Motor neuron (in vitro differentiated cells): ENCODE data around the gene FBXW4. TPM values are rescaled to one million over a fixed set of nuclear protein-coding genes. Genes with fewer than 3 reads are reported as not detected.

Experiments used
- ATAC-seq, 8 experiments: fragments of 200-7000 bp; cut with Tn5 transposase; replicated peaks in 6 of 8; 2 replicates each; pipeline ENCODE4 v1.8.0; 2021; ENCODE audit warnings: mild to moderate bottlenecking in 8 of 8, moderate library complexity in 8 of 8
- H3K27ac ChIP-seq, 2 donors: fragments of 250-450 bp; sonication (Bioruptor Pico); 2 replicates each; pipeline ENCODE4 v1.9.0; 2021; ENCODE audit warnings: antibody characterized with exemption in 2 of 2, mild to moderate bottlenecking in 2 of 2, moderate library complexity in 1 of 2
- H3K4me1 ChIP-seq, 2 donors: fragments of 250-450 bp; sonication (Bioruptor Pico); replicated peaks in 1 of 2; 2 replicates each; pipeline ENCODE4 v1.6.1; 2021; ENCODE audit warnings: antibody characterized with exemption in 2 of 2, mild to moderate bottlenecking in 2 of 2, moderate library complexity in 1 of 2
- H3K4me3 ChIP-seq, 5 donors: fragments of 250-450 bp; sonication (Bioruptor Pico); 2 replicates each; pipeline ENCODE4 v1.9.0; 2021; ENCODE audit warnings: antibody characterized with exemption in 5 of 5, mild to moderate bottlenecking in 5 of 5, moderate library complexity in 4 of 5
- WGBS, 10 experiments: fragments of 450-650 bp; shearing (Covaris generic); methylation state at CpG; one replicate each; pipeline ENCODE4 v1.0.0; 2022; 5-methylcytosine and 5-hydroxymethylcytosine counted together
- in situ Hi-C, 9 experiments: fragments of 400-800 bp; cut with MboI; loops; one replicate each; pipeline ENCODE4 v1.15.0; 2021; ENCODE audit warnings: low sequenced_read_pairs in 9 of 9, low pct_unique_long_range_greater_than_20kb in 2 of 9; ENCODE audit not compliant: unreplicated experiment in 9 of 9
- total RNA-seq, 8 experiments: library from RNA; unstranded; fragments of 300-600 nt; gene quantifications; 2 replicates each; pipeline versions ENCODE4 v1.2.3 to v1.2.4, GENCODE V29; 2022

FBXW4 gene
- total RNA-seq, 8 experiments from 2014 or later = 17.9 to 35.8 (median 24.0) TPM

DNA sequence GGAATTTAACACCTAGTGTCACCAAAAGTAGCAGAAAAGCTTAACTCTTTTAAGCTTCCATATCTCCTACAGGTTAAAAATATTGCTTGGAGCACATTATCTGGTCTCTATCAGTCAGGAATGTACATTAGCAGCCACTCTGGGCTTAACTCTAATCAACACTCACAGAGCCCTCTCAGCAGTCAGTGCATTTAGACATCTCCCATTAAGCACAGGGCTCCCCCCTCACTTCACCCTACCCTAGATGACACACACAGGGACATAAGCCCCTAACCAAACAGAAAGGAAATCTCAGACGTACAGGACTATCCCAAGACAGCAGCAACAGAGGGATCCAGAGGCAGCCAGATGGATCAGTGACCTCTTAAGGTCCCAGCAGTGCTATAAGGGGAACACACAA, 26.4 kb downstream of the FBXW4 start:
- Histone ChIP-seq H3K4me3 (no peak overlapping the region), H3K4me1 (peaks cover 0 to 14% of the 10 kb centered on the region in 2 donors), H3K27ac (no peak overlapping the region)
- ATAC-seq = no peak
- in situ Hi-C loops = no loop called here
- WGBS, 10 experiments = 38 to 86% (median 78%) methylated on average over 1 of the region's 1 CpG; no CpG with 5 or more reads in 7 of the 10 experiments

DNA sequence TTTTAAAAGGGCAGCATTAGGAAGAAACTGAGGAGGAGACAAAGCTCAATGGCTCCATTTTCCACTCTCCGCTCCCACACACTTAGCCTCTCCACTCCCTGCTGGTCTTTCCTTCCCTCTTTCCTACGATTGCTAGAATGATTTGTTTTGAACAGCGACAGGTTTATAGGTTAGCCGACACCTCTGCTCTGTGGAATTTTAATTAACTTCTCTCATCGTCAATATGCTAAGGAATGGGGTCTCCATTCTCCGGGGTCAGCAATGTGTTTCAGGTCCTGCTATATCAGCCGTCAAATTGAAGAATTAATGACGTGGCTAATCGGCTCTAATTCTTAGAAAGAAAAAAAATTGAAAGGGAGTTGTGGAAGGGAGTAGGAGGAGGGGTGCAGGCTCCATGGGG, 28.9 kb downstream of the FBXW4 start:
- no peak overlapping the region for H3K4me3 ChIP-seq
- in situ Hi-C loops = no loop called here
- H3K27ac ChIP-seq = no peak overlapping the region
- H3K4me1 ChIP-seq = peaks cover 0 to 17% of the 10 kb centered on the region in 2 donors
- peak in 3 of 8 experiments; percentile 10 to 77 (median 15) for ATAC-seq
- WGBS, 10 experiments = 23 to 71% (median 44%) methylated on average over 1 to 9 of the region's 9 CpGs; no CpG with 5 or more reads in 1 of the 10 experiments

- H3K27ac ChIP-seq = no peak overlapping the region
- ATAC-seq = no peak
- peaks cover 9 to 39% of the 10 kb centered on the region in 2 donors for H3K4me1 ChIP-seq
- 80 to 100% (median 94%) methylated on average over 1 of the region's 1 CpG; no CpG with 5 or more reads in 6 of the 10 experiments for WGBS, 10 experiments
- in situ Hi-C loops = no loop called here
- H3K4me3 ChIP-seq = no peak overlapping the region
These were observed 31.9 kb downstream of the FBXW4 start for GRCh38 chr10:101663097-101663496.

DNA sequence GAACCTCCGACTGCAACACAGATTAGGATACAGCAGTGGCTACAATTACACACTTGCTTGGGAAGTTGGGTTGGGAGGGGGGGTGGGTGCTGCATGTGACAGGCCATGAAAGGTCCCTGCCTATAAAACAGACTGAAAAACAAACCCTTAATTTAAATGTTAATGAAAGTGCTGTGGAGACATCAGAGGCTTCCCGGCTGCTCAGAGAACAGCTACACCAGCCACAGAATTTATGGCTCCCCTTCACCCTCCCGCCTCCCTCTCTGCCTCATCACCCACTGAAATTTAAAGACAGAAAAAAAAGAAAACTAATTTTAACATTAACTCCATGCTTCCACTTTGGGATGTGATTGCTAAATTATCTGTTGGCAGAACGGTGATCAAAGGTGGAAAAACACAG, 34.7 kb downstream of the FBXW4 start:
- 0 to 100% (median 40%) methylated on average over 1 to 3 of the region's 4 CpGs; no CpG with 5 or more reads in 3 of the 10 experiments for WGBS, 10 experiments
- in situ Hi-C loops = no loop called here
- no peak overlapping the region for H3K27ac ChIP-seq
- H3K4me1 ChIP-seq = peaks cover 9 to 28% of the 10 kb centered on the region in 2 donors
- H3K4me3 ChIP-seq = no peak overlapping the region
- peak in 5 of 8 experiments; percentile 88 to 97 (median 96) for ATAC-seq

DNA sequence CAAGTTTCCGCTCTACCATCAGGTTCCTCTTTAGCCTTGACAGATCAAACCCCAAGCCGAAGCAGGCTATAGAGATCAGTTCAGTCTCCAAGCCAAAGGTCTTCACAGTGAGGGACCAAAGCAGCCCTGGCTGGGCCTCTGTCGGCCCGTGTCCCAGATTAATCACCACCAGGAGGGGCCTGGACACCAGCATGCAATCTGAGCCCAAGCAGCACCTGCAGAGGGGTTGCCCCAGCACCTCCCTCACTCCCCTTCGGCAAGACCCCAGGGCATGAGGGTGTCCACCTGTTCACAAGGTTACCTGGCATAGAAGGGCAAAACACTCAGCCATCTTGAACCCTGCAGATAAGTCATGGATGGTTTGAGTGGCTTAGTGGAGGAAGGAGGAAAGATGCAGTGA, 36.0 kb downstream of the FBXW4 start:
- Histone ChIP-seq H3K27ac (no peak overlapping the region), H3K4me3 (no peak overlapping the region), H3K4me1 (peaks cover 9 to 25% of the 10 kb centered on the region in 2 donors)
- WGBS, 10 experiments = 60 to 93% (median 80%) methylated on average over 1 to 3 of the region's 5 CpGs; no CpG with 5 or more reads in 5 of the 10 experiments
- ATAC-seq = no peak
- in situ Hi-C loops = no loop called here

- Histone ChIP-seq H3K4me3 (no peak overlapping the region), H3K4me1 (peaks cover 14 to 29% of the 10 kb centered on the region in 2 donors), H3K27ac (no peak overlapping the region)
- in situ Hi-C loops = no loop called here
- WGBS, 10 experiments = 25 to 100% (median 90%) methylated on average over 1 to 2 of the region's 2 CpGs; no CpG with 5 or more reads in 5 of the 10 experiments
- peak in 3 of 8 experiments; percentile 30 to 92 (median 77) for ATAC-seq
These were observed 38.1 kb downstream of the FBXW4 start for GRCh38 chr10:101656890-101657289.

GRCh38 chr10:101655570-101655969, 39.4 kb downstream of the FBXW4 start:
- 34 to 93% (median 73%) methylated on average over 3 to 4 of the region's 6 CpGs; no CpG with 5 or more reads in 3 of the 10 experiments for WGBS, 10 experiments
- Histone ChIP-seq H3K4me3 (no peak overlapping the region), H3K27ac (no peak overlapping the region), H3K4me1 (peaks cover 24 to 34% of the 10 kb centered on the region in 2 donors)
- ATAC-seq = peak in 2 of 8 experiments; percentile 66 to 86
- in situ Hi-C loops = no loop called here

DNA sequence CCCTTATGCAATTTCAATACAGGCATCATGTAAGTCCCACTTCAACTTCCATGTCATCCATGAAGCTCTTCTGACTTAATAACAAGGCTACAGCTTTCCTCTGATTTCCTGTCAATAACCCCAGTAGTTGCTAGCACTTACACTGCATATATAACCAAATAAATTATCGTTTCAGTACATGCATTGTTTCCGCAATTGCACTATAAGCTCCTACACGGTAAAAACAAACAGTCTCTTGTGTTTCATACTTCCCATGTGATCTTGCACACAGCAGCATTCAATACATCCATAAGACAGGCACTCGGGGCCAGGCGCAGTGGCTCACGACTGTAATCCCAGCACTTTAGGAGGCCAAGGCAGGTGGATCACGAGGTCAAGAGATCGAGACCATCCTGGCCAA, 41.4 kb downstream of the FBXW4 start:
- ATAC-seq = no peak
- in situ Hi-C loops = no loop called here
- H3K4me3 ChIP-seq = no peak overlapping the region
- no peak overlapping the region for H3K27ac ChIP-seq
- 77 to 97% (median 95%) methylated on average over 4 to 8 of the region's 8 CpGs; no CpG with 5 or more reads in 5 of the 10 experiments for WGBS, 10 experiments
- peaks cover 21 to 25% of the 10 kb centered on the region in 2 donors for H3K4me1 ChIP-seq

DNA sequence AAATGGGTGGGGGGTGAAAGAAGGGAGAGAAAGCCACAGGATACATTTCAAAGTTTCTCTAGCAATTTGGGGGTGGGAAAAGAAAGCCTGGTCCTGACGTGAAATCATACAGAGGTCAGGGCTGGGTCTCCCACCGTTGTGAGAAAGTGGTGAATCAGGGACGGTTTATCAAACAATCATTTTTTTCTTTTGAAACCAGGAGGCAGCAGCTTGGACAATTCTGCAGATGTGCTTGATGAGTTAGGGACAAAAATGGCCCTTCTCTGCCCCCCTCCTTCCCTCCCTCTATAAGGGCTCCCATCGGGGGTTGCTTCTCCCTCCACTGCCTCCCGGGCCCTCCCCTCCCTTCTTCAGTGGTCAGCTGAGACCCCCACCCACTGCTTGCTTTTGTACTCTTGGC, 43.6 kb downstream of the FBXW4 start:
- Histone ChIP-seq H3K4me3 (no peak overlapping the region), H3K27ac (peak overlapping the region in 1 of 2 donors; percentile 84), H3K4me1 (peaks cover 21 to 25% of the 10 kb centered on the region in 2 donors)
- ATAC-seq = peak in 4 of 8 experiments; percentile 21 to 51 (median 46)
- in situ Hi-C loops = no loop called here
- WGBS, 10 experiments = 10% methylated on average over 2 of the region's 5 CpGs; no CpG with 5 or more reads in 9 of the 10 experiments

DNA sequence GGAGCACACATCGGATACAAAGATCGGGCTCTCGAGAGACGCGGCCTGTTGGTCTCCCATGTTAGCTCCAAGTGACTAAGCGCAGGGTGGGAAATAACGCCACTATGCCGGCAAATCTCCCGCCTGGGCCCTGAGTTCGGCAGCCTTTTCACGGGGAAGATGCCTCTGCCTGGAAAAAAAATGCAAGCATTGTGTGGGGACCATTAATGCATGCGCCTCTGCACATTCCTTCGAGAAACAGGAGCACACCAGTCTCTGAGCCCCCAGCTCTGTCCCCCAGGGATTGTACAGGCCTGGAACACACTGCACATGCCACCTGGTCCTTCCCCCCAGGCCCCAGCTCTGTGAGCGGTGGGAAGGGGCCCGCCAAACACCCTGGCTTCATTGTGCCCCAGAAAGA, 44.1 kb downstream of the FBXW4 start:
- 0 to 87% (median 29%) methylated on average over 1 to 6 of the region's 15 CpGs; no CpG with 5 or more reads in 5 of the 10 experiments for WGBS, 10 experiments
- in situ Hi-C loops = no loop called here
- Histone ChIP-seq H3K4me1 (peaks cover 21 to 25% of the 10 kb centered on the region in 2 donors), H3K27ac (peak overlapping the region in 1 of 2 donors; percentile 84), H3K4me3 (no peak overlapping the region)
- peak in 5 of 8 experiments; percentile 84 to 93 (median 91) for ATAC-seq

DNA sequence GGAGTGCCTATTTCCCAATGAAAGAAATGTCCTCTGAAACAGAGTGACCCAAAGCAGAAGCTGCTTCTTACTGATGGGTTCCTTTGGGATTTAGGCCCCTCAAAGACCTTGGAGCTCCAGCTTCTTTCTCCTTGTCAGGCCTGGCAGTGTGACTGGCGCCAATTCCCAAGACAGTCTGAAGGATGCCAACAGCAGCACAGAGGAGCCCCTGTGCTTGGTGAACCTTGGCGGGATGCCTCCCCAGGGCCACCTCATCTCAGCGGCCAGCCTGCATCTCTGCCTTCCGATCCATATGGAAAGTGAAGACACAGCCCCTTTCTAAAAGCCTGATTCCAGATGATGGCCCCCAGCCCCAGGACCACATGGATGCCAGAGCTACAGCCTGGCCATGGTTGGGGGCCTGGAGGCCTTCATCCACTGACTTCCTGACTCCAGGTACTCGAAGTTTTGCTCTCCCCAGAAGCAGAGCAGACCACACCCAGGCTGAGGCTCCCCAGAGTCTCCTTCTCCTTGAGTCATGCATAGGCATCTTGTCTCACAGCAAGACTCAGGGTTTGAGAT, 45.4 kb downstream of the FBXW4 start:
- in situ Hi-C loops = no loop called here
- peaks cover 21 to 25% of the 10 kb centered on the region in 2 donors for H3K4me1 ChIP-seq
- 77 to 100% (median 90%) methylated on average over 1 to 2 of the region's 5 CpGs; no CpG with 5 or more reads in 7 of the 10 experiments for WGBS, 10 experiments
- peak in 2 of 8 experiments; percentile 29 to 39 for ATAC-seq
- H3K27ac ChIP-seq = no peak overlapping the region
- no peak overlapping the region for H3K4me3 ChIP-seq

- WGBS, 10 experiments = 0 to 100% (median 95%) methylated on average over 1 to 2 of the region's 2 CpGs; no CpG with 5 or more reads in 3 of the 10 experiments
These were observed 47.7 kb downstream of the FBXW4 start for GRCh38 chr10:101647255-101647654.

GRCh38 chr10:101646364-101646763, 48.6 kb downstream of the FBXW4 start:
- ATAC-seq = no peak
- Histone ChIP-seq H3K4me1 (peaks cover 24 to 27% of the 10 kb centered on the region in 2 donors), H3K27ac (no peak overlapping the region), H3K4me3 (no peak overlapping the region)
- in situ Hi-C loops = no loop called here
- 93 to 100% (median 96%) methylated on average over 1 to 5 of the region's 6 CpGs; no CpG with 5 or more reads in 7 of the 10 experiments for WGBS, 10 experiments

More at GRCh38 chr10:101647255-101647654, 47.7 kb downstream of the FBXW4 start:
- Histone ChIP-seq H3K4me3 (no peak overlapping the region), H3K4me1 (peaks cover 33 to 35% of the 10 kb centered on the region in 2 donors), H3K27ac (no peak overlapping the region)
- peak in 1 of 8 experiments; percentile 66 for ATAC-seq
- in situ Hi-C loops = no loop called here
